ENCODE data around the gene FLVCR1.

Gene FLVCR1

DNA sequence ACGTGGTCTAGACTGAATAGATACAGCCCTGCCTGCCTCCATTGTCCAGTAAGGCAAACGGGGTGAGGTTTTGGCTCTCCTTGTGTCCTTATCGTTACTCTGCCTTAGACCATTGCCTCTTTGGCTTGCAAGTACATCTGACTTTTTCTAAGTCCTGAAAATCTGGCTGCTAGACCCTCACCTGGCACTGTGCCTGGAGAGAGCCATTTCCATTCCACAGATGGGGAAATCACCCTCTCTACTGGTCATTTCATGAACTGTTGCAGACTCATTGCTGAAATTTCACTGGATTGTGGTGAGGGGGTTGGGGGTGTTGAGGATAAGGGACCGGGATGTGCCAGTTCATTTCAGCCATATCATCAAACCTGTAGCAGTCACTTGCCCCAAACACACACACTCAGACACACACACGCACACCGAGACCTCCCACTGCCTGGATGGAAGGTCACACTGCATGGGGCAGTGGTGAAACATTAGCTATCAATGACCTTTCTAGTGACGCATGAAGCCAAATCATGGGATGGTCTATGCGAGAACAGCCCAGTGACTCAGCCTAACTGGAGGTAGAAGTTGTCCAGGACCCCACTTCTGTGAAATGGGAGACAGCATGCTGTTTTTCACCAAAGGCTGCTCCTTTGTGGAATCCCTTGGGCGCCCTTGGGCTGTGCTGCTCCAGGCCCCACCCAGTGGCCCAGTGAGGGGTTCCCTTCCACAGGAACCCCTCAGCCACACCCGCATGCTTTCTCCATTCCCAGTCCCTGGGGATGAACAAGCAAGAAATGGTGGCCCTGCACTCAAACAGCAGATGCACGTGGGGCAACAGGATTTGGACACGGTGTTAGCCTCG is 57.4 kb downstream of the FLVCR1 start:
- no peak for DNase-seq (ENCODE audit: low read depth)

DNA sequence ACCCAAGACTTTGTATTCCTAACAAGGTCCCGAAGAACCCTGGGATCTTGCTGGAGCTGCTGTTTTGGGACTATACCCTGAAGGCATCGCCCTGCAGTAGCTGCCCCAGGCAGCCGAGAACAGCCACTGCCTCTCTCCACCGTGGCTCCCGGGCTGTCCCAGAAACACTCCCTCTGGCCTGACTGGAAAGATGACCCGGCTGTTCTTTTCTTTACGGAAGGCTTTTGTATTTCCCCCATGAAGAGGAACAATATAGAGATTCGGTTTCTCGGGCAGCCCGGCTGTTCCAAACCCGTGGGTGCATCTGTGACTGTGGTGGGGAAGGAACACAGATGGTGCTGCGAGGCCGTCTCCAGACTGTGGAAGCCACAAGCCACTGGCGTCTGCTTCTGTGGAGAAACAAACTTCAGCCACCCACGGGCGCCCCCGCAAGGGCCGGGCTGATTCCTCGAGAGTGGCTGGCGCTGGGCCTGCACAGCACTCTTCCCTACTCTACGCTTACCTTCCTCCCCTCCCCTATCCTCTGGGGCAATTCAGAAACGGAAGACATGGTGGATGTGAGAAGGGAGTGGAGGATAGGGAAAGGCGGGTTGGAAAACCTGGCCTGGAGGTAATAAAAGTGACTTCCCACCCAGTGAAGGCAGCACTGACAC is 58.5 kb downstream of the FLVCR1 start:
- DNase-seq (ENCODE audit: low read depth), result no peak

DNA sequence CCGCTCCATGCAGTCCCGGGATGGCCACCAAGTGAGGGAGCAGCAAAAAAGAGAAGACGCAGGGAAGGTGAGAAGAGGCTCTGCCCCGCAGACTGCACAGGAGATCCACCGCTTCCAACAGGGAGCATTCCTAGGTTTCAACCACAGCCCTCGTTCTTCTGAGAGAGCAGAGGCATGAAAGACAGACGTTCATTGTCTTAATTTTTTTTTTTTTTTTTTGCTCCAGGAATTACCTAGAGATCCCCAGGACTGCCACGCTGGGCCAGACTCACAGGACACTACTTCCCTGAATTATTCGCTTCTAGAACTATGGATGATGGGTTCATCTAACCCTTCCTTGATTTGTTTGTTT is 59.0 kb downstream of the FLVCR1 start:
- DNase-seq (ENCODE audit: low read depth), result no peak

DNA sequence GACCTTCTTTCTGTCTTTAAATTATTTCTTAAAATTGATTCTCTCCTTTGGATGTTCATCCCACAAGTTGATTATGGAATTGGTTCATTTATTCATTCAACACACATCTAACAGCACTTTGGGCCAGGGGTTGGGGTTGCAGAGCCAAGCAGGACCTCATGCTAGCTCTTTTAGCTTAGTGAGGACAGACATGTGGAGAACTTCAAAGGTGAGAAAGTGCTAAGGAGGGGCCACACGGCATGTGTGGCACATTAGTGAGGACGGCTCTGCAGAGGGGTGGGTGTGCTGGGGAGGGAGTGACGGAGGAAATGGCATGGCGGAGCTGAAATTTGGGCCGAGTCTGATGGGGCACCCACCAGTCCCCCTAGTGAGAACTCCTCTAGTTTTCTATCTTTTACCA is 59.8 kb downstream of the FLVCR1 start:
- no peak for DNase-seq (ENCODE audit: low read depth)

DNA sequence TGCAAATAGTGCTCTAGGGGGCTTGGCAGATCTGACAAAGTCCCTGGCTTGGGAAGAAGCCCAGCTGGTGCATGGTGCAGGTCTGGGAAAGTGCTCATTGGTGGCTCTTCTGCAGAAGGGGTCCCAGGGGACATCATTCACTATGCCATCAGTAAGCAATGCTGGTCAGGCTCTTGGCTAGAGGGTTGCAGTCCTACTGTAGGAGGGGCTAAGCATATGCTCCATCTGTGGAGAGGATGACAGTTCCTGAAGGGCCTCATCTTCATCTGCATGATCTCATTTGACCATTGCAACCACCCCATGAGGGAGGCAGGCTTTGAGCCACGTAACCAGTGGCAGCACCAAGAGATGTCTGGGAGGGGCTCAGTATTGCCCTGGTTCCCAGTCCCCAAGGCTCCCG is 60.7 kb downstream of the FLVCR1 start:
- DNase-seq (ENCODE audit: low read depth), result no peak

DNA sequence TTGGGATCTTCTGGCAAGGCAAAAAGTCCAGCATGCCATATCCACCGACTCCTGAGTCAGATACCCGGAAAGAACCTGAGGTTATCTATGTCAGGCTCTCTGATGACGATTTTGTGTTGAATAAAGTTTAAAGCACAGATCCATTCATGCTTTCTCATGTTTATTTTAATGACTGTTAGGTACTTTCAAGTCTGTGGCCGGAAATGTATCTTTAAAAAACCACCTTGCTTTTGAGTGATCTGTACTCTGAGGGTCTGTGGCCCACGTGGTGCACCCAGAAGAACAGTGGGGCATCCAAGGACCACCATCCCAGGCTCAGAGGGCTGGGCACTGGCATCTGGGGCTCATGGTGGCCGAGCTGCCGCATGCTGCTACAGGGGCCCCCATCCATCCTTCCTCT is 62.2 kb downstream of the FLVCR1 start:
- DNase-seq (ENCODE audit: low read depth), result no peak

DNA sequence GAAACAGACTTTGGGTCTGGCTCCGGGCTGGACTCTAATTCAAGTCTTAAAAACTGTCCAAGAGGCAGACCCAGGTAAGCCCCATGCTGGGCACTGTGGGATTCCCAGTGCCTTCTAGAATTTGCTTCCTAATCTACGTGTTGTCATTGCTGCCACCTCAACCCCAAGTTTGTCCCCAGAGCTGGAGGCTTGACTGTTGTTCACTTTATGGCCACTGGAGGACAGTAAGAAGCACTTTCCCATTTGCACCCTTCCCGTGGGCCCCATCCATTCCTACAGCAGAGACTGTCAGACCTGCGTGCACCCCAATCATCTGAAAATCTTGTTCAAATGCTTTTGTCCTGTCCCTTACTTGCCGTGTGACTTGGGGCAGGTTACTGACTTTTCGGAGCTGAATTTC is 62.8 kb downstream of the FLVCR1 start:
- DNase-seq (ENCODE audit: low read depth), result no peak

DNA sequence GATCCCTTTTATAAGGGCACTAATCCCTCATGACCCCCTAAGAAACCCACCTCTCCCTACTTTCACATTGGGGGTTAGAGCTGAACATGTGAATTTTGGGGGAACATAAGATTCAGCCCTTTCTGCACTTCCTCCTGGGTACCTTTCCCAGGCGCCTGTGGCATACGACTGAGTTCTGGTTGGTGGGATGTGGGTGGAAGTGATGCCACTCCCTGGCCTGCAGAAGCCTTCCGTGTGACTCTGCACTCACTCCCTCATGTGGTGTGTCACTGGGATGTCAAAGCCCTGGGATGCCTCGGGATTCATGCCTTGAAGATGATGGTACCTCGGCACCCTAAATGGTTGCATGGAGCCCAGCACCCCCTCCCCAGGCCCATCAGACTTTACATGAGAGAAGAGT is 63.9 kb downstream of the FLVCR1 start:
- no peak for DNase-seq (ENCODE audit: low read depth)

DNA sequence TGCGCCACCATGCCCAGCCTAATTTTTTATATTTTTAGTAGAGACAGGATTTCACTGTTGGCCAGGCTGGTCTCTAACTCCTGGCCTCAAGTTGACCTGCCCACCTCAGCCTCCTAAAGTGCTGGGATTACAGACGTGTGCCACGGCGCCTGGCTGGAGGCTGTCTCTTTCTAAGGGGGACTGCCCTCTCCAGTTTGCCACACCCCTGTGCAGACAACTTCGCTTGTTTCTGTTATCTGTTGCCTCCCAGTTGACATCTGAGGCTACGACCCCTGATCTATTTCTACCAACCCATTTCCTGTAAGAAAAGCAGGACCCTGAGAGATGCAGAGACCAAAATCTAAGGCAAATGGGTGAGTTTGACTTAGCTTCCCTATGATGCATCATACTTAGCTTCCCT is 68.3 kb downstream of the FLVCR1 start:
- no peak for DNase-seq (ENCODE audit: low read depth)

DNA sequence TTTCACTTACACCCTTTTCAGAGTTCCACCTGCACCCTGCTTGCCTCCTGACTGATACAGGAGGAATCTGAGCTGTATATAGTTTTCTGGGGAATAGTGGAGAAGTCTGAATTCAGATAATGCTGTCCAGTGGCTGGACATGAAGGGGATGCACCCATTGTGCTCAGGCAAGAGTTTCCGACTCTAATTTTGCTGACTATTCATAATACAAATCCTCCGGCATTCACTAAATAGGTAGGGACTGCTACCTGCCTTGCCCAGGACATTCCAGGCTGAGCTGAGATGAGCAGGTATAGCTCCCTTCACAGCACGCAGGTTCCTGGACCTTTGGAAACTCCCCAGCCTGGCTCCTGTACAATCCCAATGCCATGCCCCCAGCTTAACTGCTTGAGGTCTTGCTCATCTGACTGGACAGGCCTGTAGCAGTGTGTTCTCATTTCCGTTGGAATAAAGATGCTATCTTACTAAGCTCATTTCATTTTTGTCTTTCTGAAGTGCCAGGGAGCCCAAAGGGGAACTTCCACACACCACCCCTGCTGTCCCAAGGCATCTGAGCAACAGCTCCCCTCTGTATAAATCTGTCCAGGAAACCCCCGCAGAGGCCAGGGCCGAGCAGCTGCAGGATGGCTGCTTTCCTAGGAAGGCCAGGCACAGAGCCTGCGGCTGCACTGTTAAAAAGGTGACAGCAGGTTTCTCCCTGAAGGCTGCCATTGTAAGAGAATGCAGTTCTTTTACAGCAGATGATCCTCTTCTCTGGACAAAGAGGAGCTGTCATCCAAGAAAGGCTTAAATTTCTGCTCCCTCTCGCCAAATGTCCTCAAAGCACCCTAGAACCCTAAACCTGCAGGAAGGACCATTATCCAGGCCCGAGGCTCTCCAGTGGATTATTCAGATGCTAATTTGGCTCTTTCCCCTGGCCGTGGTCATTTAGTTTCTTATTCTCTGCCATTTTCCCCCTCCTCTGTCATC is 70.5 kb downstream of the FLVCR1 start:
- no peak for DNase-seq (ENCODE audit: low read depth)

DNA sequence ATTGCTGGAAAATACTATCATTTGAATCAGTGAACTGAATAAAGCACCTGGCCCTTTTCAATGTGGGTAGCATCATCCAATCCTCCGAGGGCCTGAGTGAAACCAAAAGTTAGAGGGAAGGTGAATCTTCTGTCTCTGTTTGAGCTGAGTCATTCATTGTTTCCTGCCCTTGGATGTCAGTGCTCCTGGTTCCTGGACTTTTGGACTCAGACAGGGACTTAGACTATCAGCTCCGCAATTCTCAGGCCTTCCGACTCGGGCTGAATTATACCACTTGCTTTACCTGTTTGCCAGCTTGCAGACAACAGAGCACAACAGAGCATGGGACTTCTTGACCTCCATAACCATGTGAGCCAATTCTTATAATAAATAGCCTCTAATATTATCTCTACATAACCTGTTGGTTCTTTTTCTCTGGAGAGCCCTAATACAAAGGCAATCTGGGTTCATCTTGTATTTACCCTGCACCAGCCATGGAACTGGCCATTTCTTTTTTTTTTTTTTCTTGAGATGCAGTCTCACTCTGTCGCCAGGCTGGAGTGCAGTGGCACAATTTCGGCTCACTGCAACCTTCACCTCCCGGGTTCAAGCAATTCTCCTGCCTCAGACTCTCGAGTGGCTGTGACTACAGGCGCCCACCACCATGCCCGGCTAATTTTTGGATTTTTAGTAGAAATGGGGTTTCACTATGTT is 73.1 kb downstream of the FLVCR1 start:
- DNase-seq (ENCODE audit: low read depth), result no peak

DNA sequence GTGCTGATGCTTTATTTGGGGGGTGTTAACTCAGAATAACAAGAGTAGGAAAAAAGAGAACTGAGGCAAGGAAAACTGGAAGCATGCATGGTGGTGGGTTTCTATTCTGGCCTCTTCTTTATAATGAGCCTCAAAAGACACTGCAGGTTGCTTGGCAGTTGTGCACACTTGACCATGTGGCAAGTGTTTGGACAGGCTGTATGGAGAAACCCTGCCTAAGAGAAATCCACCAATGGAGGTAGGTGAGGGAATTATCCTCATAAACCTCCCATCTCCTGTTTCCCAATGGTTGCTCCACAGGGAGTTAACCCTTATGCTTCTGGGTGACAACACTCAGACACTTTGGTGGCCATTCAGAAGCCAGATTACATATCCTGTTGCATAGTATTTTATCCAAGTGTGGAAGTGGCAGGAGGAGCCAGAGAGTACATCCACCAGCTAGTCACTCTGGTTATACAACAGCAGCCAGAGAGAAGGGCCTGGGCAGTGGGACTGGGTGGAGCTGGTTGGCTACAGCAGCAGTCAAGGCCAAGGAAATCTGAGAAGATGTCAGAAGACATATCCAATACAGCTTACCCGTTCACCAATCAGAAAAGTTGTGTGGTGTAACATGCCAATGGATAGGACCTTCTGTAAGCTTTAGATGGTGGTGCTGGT is 75.9 kb downstream of the FLVCR1 start:
- DNase-seq (ENCODE audit: low read depth), result no peak

DNA sequence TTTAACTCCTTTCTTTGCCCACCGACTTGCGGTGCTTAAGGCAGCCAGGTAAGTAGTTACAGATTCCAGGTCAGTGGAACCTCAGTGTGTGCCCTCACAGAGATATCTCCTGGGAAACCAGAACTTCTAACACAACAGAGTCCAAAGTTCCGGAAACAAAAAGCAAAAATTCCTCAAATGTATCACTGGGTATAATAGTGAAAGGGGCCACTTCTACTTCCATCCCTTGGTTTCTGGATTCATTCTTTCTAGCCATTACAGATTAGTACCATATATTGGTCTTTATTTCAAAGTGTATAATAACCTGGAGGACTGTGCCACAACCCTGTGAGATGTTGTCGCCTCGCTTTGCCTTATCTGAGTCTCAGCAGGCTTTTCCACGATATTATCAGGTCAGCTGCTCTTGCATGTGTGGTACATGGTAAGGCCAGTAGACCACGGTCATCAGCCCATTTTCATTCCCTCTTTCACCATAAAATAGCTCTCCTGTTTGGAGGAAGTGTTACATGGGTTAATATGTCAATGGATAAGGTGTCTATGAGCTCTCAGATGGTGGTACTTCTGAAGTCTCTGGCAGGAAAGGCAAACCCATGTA is 77.4 kb downstream of the FLVCR1 start:
- no peak for DNase-seq (ENCODE audit: low read depth)

DNA sequence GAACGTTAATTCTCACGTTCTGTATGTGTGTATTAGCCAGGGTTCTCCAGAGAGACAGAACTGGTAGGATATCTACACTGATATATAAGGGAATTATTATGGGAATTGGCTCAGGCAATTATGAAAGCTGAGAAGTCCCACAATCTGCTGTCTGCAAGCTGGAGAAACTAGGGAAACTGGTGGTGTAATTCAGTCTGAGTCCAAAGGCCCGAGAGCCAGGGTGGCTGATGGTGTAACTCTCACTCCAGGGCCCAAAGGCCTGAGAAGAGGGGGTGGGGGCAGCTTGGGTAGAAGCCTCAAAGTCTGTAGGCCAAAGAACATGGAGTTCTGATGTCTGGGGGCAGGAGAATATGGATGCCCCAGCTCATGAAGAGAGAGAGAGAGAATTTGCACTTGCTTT is 79.0 kb downstream of the FLVCR1 start:
- DNase-seq (ENCODE audit: low read depth), result no peak

DNA sequence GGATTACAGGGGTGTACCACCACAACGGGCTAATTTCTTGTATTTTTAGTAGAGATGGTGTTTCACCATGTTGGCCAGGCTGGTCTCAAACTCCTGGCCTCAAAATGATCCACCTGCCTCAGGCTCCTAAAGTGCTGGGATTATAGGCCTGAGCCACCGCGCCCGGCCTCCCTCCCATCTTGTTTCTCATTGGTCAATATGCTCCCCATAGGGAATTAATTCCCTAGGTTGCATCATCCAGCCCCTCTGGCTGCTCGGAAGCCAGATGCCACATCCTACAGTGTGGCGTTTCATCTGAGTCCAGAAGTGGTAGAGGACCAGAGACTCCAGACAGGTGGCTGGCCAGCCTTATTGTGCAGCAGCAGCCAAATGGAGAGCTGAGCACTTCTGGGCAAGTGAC is 80.8 kb downstream of the FLVCR1 start:
- DNase-seq (ENCODE audit: low read depth), result no peak

DNA sequence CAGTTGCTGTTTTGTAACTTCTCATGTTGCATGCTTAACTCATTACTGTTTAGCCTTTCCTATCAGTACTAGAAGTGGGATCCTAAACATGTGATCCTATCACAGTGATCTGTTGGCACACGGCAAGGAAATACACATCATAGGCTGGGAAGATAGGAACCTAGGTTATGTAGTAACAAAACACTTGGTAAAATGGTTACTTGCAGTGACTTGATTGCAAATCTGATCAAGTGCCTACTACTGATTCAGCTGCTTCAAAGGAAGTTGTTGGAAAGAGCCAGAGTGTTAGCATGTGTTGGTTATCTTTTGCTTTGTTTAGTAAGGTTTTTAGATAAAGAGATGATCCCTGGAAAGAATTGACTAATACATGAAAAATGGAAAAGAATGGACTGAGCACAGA is 83.4 kb downstream of the FLVCR1 start:
- DNase-seq (ENCODE audit: low read depth), result no peak

DNA sequence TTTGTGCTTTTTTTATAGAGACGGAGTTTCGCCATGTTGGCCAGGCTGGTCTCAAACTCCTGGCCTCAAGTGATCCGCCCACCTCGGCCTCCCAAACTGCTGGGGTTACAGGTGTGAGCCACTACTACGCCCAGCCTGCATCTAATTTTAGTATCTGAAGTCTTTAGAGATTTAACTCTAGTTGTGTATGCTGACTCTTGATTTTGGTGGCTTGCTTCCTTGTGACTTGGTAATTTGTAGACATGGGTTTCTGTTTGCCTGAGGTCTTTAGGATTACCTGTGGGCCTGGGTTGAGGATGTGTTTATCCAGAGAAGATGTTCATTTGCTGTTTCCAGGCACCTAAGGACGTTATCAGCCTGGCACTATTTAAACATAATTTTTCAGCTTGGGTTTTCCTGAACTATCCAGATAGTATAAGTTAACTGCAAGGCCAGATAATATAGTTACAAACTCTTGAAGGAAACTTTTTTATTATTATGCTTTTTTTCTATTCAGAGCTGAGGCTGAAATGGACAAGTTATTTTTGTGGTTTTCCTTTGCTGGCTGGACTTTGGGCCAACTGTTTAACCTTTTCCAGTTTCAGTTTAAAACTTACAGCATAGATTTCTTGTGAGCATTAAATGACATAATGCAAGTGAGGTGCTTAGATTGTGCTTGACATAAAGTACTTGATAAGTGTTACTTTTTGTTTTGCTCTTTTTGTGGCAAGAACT is 84.8 kb downstream of the FLVCR1 start:
- no peak for DNase-seq (ENCODE audit: low read depth)

DNA sequence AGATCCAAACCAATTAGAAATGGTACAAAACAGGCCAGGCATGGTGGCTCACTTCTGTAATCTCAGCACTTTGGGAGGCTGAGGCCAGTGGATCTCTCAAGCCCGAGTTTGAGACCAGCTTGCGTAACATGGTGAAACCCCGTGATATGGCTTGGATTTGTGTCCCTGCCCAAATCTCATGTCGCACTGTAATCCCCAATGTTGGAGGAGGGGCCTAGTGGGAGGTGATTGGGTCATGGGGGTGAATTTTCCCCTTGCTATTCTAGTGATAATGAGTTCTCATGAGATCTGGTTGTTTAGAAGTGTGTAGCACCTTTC is 85.3 kb downstream of the FLVCR1 start:
- no peak for DNase-seq (ENCODE audit: low read depth)

DNA sequence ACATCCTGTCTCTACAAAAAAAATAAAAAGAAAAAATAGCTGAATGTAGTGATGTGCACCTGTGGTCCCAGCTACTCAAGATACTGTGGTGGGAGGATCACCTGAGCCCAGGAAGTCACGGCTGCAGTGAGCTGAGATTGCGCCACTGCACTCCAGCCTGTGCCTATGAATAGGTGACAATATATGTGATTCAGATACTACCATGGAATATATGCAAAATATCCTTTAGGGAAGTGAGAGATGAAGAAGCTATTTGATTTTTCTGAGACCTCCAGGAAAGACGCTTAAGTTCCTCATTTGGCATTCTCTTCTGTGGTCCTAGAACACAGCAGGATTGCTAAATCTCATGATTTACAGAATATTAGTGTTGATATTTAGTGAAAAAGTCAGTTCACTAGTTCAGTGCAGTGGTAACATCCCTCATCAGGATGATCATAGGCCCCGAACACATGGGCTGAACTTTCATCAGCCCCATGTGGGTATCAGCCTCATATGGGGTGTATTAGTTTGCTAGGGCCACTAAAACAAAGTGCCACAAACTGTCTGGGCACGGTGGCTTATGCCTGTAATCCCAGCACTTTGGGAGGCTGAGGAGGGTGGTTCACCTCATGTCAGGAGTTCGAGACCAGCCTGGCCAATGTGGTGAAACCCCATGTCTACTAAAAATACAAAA is 86.3 kb downstream of the FLVCR1 start:
- no peak for DNase-seq (ENCODE audit: low read depth)

DNA sequence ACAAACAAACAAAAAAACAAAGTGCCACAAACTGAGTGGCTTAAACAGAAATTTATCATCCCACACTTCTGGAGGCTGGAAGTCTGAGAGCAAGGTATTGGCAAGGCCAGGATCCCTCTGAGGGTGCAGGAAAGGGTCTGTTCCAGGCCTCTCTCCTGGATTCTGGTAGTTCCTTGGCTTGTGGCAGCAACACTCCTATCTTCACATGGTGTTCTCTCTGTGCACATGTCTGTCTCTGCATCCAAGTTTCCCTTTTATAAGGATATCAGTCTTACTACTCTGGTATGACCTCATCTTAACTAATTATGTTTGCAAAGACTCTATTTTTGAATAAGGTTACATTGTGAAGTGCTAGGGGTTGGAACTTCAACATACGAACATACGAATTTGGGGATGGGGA is 87.0 kb downstream of the FLVCR1 start:
- no peak for DNase-seq (ENCODE audit: low read depth)

Measured in activated T-cell treated with anti-CD3 and anti-CD28 coated beads for 24 hours (primary cell).